OCI-LY3 (cell line): ENCODE results near the gene CACNA1A.

Experiments used
- H2AFZ ChIP-seq: fragments of 200-600, 300-600 bp; shearing (Covaris generic); 2 replicates; pipeline ENCODE4 v1.6.0; 2014; ENCODE audit warnings: antibody characterized with exemption, low read depth, low read length
- H3K27ac ChIP-seq: fragments of 200-600, 300-600 bp; sonication (generic); 2 replicates; pipeline ENCODE4 v1.5.1; 2014; ENCODE audit warnings: mild to moderate bottlenecking, low read length, moderate library complexity, mixed read lengths
- H3K27me3 ChIP-seq: fragments of 200-600, 300-600 bp; sonication (generic); 2 replicates; pipeline ENCODE4 v1.6.1; 2014; ENCODE audit warnings: low read depth, low read length, mixed read lengths
- H3K36me3 ChIP-seq: fragments of 200-600, 300-600 bp; sonication (generic); replicated peaks from 2 replicates; pipeline ENCODE3; 2014; ENCODE audit warnings: low read depth, low read length, mixed read lengths
- H3K4me1 ChIP-seq: fragments of 300-600, 200-600 bp; sonication (generic); 2 replicates; pipeline ENCODE4 v1.6.1; 2014; ENCODE audit warnings: low read length, mixed read lengths
- H3K4me2 ChIP-seq: fragments of 200-600, 300-600 bp; sonication (generic); 2 replicates; pipeline ENCODE4 v1.6.1; 2014; ENCODE audit warnings: low read length, mixed read lengths
- H3K4me3 ChIP-seq: fragments of 300-600, 200-600 bp; sonication (generic); 2 replicates; pipeline ENCODE4 v1.5.1; 2014; ENCODE audit warnings: antibody characterized with exemption, mild to moderate bottlenecking, low read length, moderate library complexity
- H3K79me2 ChIP-seq: fragments of 300-600, 200-600 bp; shearing (Covaris generic); 2 replicates; pipeline ENCODE4 v1.6.1; 2014; ENCODE audit warnings: mild to moderate bottlenecking, low read length, mixed read lengths
- H3K9ac ChIP-seq: fragments of 300-600, 200-600 bp; shearing (Covaris generic); 2 replicates; pipeline ENCODE4 v1.6.0; 2014; ENCODE audit warnings: mild to moderate bottlenecking, low read length, moderate library complexity
- H3K9me3 ChIP-seq: fragments of 200-600, 300-600 bp; shearing (Covaris generic); 2 replicates; pipeline ENCODE4 v1.6.1; 2014; ENCODE audit warnings: low read length, mixed read lengths; ENCODE audit not compliant: insufficient read depth
- H4K20me1 ChIP-seq: fragments of 200-600, 300-600 bp; sonication (generic); 2 replicates; pipeline ENCODE4 v1.6.1; 2016; ENCODE audit warnings: low read length, mixed read lengths; ENCODE audit not compliant: insufficient read depth
- EZH2phosphoT487 ChIP-seq: fragments of 200-600 bp; shearing (Covaris generic); IDR thresholded peaks from 2 replicates; pipeline ENCODE4 v1.6.1; 2018; ENCODE audit warnings: antibody characterized with exemption, mixed run types, low read depth
- TF ChIP-seq, protein P1 (sequence below): fragments of 200-600, 300-600 bp; sonication (generic); IDR thresholded peaks from 2 replicates; pipeline ENCODE4 v1.5.1; 2014; ENCODE audit warnings: antibody characterized with exemption, low read length, low read depth

Gene CACNA1A

DNA sequence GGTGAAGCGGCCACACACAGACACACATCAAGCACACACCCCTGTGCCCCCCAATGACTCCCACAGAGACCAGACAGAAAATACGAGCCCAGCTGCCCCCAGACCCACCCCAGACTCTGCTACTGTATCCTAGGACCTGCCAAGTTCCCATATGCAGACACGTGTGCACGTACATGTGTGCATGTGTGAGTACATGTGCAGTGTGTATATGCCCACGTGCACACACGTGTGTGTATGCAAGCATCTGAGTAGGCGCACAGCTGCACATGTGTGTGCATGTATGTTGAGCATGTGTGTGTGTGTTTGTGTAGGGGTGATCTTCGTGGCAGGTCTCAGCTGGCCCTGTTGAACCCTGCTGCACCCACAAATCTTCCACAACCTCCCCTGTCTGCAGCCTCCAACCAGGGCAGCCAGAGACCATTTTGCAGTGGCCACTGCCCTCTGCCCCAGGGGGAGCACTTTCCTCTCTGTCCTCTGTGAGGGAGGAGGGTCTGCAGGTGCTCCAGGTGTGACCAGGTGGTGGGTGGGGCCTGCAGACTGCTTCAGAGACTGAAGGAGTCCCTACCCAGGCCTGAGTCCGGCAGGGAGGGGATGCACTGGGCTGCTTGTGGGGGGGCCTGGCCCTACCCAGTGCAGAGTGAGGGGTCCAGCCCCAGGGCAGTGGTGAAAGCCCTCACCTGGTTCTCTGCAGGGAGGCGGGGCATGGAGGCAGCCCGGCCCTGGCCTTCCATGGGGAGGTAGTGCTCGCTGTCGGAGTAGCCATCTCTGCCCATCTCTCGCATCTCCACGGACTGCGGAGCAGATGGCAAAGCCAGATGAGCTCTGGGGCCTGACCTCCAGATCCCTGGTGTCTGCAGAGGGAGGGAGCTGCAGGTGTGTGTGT is 294.6 kb downstream of the CACNA1A start:
- Histone ChIP-seq H3K4me1 (peaks cover 50% of the 10 kb centered on the region), H3K27ac (no peak overlapping the region), H3K4me2 (peak overlapping the region; percentile 91; the same call in 1 of the 2 replicates), H2AFZ (no peak overlapping the region), H3K36me3 (no peaks in the 10 kb centered on the region), H3K9ac (no peak overlapping the region), H3K4me3 (no peak overlapping the region), H3K79me2 (no peaks in the 10 kb centered on the region), H3K9me3 (no peaks in the 10 kb centered on the region), H3K27me3 (peaks cover 31% of the 10 kb centered on the region), H4K20me1 (no peaks in the 10 kb centered on the region)
- TF ChIP-seq, protein P1, sequence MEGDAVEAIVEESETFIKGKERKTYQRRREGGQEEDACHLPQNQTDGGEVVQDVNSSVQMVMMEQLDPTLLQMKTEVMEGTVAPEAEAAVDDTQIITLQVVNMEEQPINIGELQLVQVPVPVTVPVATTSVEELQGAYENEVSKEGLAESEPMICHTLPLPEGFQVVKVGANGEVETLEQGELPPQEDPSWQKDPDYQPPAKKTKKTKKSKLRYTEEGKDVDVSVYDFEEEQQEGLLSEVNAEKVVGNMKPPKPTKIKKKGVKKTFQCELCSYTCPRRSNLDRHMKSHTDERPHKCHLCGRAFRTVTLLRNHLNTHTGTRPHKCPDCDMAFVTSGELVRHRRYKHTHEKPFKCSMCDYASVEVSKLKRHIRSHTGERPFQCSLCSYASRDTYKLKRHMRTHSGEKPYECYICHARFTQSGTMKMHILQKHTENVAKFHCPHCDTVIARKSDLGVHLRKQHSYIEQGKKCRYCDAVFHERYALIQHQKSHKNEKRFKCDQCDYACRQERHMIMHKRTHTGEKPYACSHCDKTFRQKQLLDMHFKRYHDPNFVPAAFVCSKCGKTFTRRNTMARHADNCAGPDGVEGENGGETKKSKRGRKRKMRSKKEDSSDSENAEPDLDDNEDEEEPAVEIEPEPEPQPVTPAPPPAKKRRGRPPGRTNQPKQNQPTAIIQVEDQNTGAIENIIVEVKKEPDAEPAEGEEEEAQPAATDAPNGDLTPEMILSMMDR, result no peak
- TF ChIP-seq EZH2phosphoT487, result no peak

DNA sequence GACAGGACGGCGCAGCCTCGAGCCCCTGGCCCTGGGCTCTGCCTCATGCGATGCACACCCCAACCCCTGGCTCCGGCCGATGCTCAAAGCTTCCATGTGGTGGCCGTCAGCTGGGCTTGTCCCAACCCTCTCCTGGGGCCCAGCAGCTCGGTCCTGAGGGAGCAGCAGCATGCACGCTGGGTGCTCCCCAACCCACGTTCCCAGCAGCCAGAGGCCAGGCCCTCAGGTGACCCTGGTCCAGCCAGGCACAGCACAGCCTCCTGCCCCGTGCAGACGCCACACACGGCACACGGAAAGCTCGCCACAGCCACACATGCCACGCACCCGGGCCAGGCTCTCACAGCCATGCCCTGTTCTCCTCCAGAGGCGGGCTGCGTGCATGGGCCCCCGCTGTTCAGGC is 295.3 kb downstream of the CACNA1A start:
- peak overlapping the region; percentile 91 for H3K4me2 ChIP-seq
- H3K4me3 ChIP-seq, result 0 out of 2 replicates have a peak overlapping the region, but pooled peaks have one; percentile 78
- no peak overlapping the region for H3K9ac ChIP-seq
- H4K20me1 ChIP-seq, result no peaks in the 10 kb centered on the region
- no peak overlapping the region for H2AFZ ChIP-seq
- no peaks in the 10 kb centered on the region for H3K36me3 ChIP-seq
- H3K27me3 ChIP-seq, result peaks cover 31% of the 10 kb centered on the region
- peaks cover 48% of the 10 kb centered on the region for H3K4me1 ChIP-seq
- TF ChIP-seq, protein P1, result no peak
- no peak for TF ChIP-seq EZH2phosphoT487
- H3K9me3 ChIP-seq, result no peaks in the 10 kb centered on the region
- H3K79me2 ChIP-seq, result no peaks in the 10 kb centered on the region
- H3K27ac ChIP-seq, result no peak overlapping the region

DNA sequence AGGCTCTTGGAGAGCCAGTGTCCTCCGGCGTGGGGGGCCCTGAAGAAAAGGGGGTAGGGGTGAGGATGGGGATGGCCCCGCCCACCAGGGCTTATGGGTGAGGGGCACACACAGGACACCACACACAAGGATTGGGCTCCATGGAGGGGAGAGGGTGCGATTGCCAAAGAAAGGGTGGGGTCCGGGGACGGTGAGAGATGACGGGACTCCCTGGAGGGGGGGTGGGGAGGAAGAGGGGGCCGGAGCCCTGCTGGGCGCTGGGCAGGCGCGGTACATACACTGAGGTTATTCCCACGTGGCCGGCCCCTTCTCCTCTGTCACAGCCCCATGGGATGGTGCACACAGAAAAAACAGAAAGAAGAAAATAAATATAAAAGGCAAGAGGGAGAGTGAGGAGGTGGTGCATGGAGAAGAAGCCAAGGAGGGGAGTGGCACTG is 295.9 kb downstream of the CACNA1A start:
- no peaks in the 10 kb centered on the region for H3K36me3 ChIP-seq
- H2AFZ ChIP-seq, result no peak overlapping the region
- no peaks in the 10 kb centered on the region for H4K20me1 ChIP-seq
- H3K27ac ChIP-seq, result no peak overlapping the region
- H3K9me3 ChIP-seq, result no peaks in the 10 kb centered on the region
- peaks cover 42% of the 10 kb centered on the region for H3K4me1 ChIP-seq
- peak overlapping the region; percentile 78; the same call in 1 of the 2 replicates for H3K4me3 ChIP-seq
- no peak overlapping the region for H3K9ac ChIP-seq
- H3K79me2 ChIP-seq, result no peaks in the 10 kb centered on the region
- peak overlapping the region; percentile 91 for H3K4me2 ChIP-seq
- H3K27me3 ChIP-seq, result peaks cover 31% of the 10 kb centered on the region
- TF ChIP-seq, protein P1, result no peak
- TF ChIP-seq EZH2phosphoT487, result no peak
